Sigmoid colon (tissue), 3 donors: Measurements from ENCODE around the gene ABCB4.

Source experiments
- CTCF ChIP-seq, 4 experiments: fragments of 450-650 bp in 3 of 4; fragments of 200-600 bp in 1 of 4; IDR thresholded peaks; one replicate each; pipeline ENCODE4 v1.5.1; 2016 to 2019; ENCODE audit warnings: antibody characterized with exemption in 4 of 4, mild to moderate bottlenecking in 3 of 4, moderate library complexity in 2 of 4
- POLR2A ChIP-seq, 2 donors: fragments of 450-650 bp; IDR thresholded peaks; one replicate each; pipeline ENCODE4 v1.6.1; 2016; ENCODE audit warnings: antibody characterized with exemption in 2 of 2, mild to moderate bottlenecking in 2 of 2, moderate library complexity in 2 of 2

- TF ChIP-seq POLR2A (IDR thresholded peaks at IDR 0.05) = no peak
- no peak for TF ChIP-seq CTCF (IDR thresholded peaks at IDR 0.05)
Observed at GRCh38 chr7:87395442-87396020, 79.9 kb downstream of the ABCB4 start.
